Measurements from ENCODE around the gene STARD10.

GRCh38 chr11:72736452-72737069, 57.3 kb downstream of the STARD10 start:
- TF ChIP-seq CTCF (IDR thresholded peaks at IDR 0.05): no peak
- TF ChIP-seq POLR2A (IDR thresholded peaks at IDR 0.05; ENCODE audit: low read depth): no peak
- no peak for TF ChIP-seq POLR2AphosphoS5 (IDR thresholded peaks at IDR 0.05)
- TF ChIP-seq EP300 (IDR thresholded peaks at IDR 0.05): no peak
